ENCODE results near the gene BAIAP2L1.

BAIAP2L1 gene

DNA sequence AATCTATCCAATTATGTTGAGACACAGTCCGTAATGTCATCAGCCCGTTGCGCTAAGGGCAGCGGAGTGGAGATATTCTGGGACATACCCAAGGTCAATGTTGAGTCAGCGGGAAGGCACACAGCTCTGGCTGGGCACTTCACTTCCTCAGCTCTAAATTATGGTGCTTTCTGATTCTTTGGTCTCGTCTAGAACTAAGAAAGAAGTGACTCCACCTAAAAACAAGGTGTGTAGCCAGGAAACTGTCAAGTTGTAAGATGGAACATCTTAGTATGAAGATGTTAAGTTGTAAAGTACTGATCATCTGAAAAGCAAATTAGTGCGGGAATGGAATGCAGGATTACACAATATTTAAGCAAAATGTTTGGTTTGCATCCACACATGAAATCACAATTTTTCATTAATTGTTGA is 43.1 kb downstream of the BAIAP2L1 start:
- no peak for DNase-seq

DNA sequence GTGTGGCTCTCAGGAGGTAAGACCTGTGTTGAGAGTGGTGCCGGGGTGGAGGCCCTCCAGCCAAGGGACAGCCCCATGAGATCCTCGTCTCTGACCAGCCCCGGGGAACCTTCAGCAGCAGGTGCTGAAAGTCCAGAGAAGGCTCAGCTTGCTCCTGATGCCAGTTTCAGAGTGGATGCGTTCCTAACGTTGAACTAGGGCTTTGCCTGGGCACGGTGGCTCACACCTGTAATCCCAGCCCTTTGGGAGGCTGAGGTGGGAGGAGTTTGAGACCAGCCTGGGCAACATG is 45.7 kb downstream of the BAIAP2L1 start:
- DNase-seq: no peak

- DNase-seq: no peak
Measured at GRCh38 chr7:98354511-98355249, 46.2 kb downstream of the BAIAP2L1 start.

GRCh38 chr7:98354052-98354451 is 46.8 kb downstream of the BAIAP2L1 start:
- DNase-seq: no peak

- no peak for DNase-seq
Measured at GRCh38 chr7:98352621-98353020, 48.3 kb downstream of the BAIAP2L1 start.

DNA sequence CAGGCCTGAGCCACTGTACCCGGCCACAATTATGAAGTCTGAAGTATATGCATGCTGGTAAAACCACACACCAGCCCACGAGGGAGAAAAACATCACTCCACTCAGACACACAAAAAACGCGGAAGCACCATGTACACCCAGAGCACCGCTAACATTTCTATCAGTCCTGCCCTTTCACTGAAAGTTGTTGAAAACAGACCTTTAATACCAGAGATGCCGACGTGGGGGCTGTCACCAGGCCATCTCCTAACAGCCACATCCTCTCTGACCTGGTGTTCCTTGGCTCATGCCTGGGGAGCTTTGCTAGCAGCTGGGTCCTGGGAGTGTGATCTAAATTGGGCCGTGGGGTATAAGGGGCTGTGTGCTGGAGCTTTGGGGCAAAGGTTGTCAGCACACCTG is 49.8 kb downstream of the BAIAP2L1 start:
- no peak for DNase-seq

GRCh38 chr7:98348726-98349474 is 52.0 kb downstream of the BAIAP2L1 start:
- no peak for DNase-seq

GRCh38 chr7:98346515-98347069 is 54.3 kb downstream of the BAIAP2L1 start:
- DNase-seq: no peak

- DNase-seq: no peak
Measured at GRCh38 chr7:98341106-98341505, 59.8 kb downstream of the BAIAP2L1 start.

DNA sequence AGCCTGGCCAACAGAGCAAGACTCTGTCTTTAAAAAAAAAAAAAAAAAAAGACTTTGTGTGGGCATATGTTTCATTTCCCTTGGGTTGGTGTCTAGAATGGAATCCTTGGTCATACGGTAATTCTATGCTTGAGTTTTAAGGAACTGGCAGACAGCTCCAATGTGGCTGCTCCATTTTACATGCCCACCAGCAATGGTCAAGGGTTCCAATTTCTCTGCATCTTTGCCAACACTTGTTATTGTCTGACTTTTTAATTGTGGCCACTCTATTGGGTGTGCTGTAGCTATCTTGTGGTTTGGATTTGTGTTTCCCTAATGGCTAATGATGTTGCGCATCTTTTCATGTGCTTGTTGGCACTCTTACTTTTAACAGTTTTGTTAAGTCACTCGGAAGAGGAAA is 61.8 kb downstream of the BAIAP2L1 start:
- no peak for DNase-seq

DNA sequence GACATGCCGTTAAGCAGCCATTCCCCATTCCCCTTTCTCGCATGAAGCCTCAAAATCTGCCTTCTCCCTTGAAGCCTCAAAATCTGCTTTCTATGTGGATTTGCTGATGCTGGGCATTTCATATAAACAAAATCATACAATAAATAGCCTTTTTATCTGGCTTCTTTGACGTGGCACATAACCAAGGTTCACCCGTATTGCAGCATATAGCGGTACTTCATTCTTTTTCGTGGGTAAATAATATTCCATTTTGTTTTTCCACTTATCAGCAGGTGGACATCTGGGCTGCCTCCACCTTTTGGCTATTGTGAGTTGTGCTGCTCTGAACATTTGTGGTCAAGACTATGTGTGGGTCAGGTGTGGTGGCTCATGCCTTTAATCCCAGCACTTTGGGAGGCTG is 62.4 kb downstream of the BAIAP2L1 start:
- no peak for DNase-seq

DNA sequence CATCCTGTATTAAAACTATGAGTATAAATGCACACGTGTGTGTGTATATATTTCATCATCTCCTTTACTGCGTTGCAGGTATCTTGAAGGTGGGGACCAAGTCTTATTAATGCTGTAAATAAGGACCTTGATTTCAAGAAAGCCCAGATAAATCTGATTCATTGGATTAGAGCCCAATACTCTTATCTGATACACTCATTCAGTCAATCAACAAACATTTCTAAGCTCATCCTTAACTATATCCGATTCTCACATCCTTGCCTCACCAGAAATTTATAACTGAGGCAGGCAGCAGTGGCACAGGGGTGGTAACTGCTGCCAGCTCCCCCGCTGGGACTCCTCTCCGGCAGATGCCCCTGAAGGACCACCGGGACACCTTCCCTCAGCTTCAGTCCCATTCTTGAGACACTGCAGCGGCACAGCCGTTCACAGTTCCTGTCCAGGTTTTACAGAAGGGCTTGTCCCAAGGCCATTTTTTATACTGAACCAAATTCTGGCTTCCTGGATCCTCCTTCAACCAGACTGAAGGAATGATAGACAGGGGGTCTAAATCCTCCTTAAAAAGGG is 65.4 kb downstream of the BAIAP2L1 start:
- DNase-seq: no peak

- no peak for DNase-seq
Measured at GRCh38 chr7:98334081-98334480, 66.8 kb downstream of the BAIAP2L1 start.

DNA sequence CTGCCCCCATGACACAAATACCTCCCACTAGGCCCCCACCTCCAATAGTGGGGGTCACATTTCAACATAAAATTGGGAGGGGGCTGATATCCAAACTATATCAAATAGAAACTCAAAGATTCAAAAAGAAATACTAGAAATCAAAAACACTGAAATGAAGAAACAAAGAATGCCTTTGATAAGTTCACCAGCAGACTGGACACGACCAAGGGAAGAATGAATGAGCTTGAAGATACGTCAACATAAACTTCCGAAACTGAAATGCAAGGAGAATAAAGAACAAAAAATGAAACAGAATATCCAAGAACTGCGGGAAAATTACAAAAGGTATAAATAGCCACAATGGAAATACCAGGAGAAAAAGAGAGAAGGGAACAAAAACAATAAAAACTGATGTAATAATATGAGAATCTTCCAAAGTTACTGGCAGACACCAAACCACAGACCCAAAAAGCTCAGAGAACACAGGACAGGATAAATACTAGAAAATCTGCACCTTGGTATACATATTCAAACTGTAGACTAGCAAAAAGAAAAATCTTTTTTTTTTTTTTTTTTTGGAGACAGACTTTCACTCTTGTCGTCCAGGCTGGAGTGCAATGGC is 69.9 kb downstream of the BAIAP2L1 start:
- no peak for DNase-seq

GRCh38 chr7:98329791-98330373 is 71.0 kb downstream of the BAIAP2L1 start:
- DNase-seq: no peak

DNA sequence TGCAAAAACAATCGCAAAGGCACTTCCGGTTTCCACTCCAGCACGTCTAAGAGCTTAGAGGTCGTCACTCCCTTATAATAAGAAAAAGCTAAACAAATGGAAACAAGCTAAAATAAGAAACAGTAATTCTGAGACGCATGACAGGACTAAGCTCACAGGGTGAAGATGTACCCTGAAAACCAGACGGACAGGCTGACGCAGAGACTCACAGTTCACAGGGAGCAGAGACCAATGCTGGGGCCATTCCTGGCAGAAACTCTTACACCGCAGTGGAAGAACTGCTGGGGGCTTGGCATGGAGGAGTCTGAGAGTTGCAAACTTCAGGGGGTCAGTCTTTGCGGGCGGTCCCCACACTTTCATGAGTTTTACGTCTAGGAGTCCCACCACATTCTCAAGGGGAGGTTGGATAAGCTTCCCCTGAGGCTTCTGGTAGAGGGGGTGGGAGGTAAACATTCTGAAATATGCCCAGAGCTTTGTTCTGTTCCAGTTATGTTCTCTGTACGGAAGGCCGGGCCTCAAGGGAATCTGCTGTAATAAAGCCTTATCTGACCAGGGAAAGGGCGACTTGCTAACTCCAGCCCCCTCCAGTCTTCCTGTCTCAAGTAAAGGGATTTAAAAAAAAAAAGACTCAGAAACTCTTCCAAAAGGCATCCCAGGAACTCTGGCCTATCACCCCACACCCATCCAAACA is 71.6 kb downstream of the BAIAP2L1 start:
- no peak for DNase-seq

GRCh38 chr7:98324782-98325181 is 76.1 kb downstream of the BAIAP2L1 start:
- no peak for DNase-seq

- DNase-seq: no peak
Measured at GRCh38 chr7:98323597-98324322, 77.1 kb downstream of the BAIAP2L1 start.

- DNase-seq: no peak
Measured at GRCh38 chr7:98322331-98323270, 78.3 kb downstream of the BAIAP2L1 start.

GRCh38 chr7:98321301-98321700 is 79.6 kb downstream of the BAIAP2L1 start:
- no peak for DNase-seq

DNA sequence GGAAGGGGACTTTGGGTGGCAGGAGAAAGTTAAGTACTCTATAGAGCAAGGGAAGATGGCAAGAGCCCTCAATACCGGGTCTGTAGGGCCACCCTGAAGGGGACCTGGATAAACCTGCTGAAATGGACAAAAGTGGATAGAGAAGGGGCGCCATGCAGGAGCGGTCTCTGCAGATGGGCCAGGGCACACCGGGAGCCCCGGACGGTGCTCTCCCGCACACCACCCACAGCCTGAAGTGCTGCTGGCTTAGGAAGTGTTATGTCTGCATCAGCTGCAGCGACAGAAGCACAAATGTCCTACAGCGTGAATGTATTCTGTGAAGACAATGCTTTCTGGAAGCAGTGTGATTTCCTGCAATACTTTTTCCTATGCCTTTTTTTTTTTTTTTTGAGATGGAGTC is 81.7 kb downstream of the BAIAP2L1 start:
- no peak for DNase-seq

Measured in stimulated activated CD4-positive, alpha-beta T cell treated with anti-CD3 and anti-CD28 coated beads, Interleukin-12 subunit alpha, Interleukin-12 subunit beta, amount 100 ng/mL, for 4 hours (primary cell).